IMR-90 (cell line): Measurements from ENCODE around the gene PPP1R13L. TPM values are rescaled to one million over a fixed set of nuclear protein-coding genes. Genes with fewer than 3 reads are reported as not detected.

ENCODE experiments used
- ATAC-seq: fragments of 200-7000 bp; cut with Tn5 transposase; 2 replicates; pipeline ENCODE4 v1.9.1; 2020; ENCODE audit warnings: low read depth, mild to moderate bottlenecking, moderate library complexity
- BruUV-seq: library from RNA; stranded (reverse); fragments of 400-500 nt; replicated peaks from 2 replicates; lab custom pipeline; 2021; lab: Mats Ljungman, UMichigan
- CTCF ChIA-PET: fragments of 300-600 bp; formaldehyde crosslinking; extraction: SDS; loops from one replicate; lab custom pipeline; 2021; ENCODE audit warnings: antibody characterized with exemption; lab: Yijun Ruan, JAX
- POLR2A ChIA-PET: fragments of 300-600 bp; sonication (Branson Sonifier 250); formaldehyde crosslinking; loops from one replicate; lab custom pipeline; 2022; ENCODE audit warnings: antibody characterized with exemption; ENCODE audit not compliant: unreplicated experiment; lab: Charles Lee
- DNase-seq: peaks from one replicate; pipeline ENCODE4 v3.0.0; 2013
- H2AFZ ChIP-seq: replicated peaks from 2 replicates; pipeline ENCODE3; 2013; ENCODE audit warnings: low read length, mild to moderate bottlenecking; ENCODE audit not compliant: poor library complexity
- H2AK5ac ChIP-seq: 2 replicates; pipeline ENCODE4 v1.6.1; 2013; ENCODE audit warnings: low read depth, low read length, inconsistent platforms
- H2AK9ac ChIP-seq: replicated peaks from 2 replicates; pipeline ENCODE3; 2013; ENCODE audit warnings: mild to moderate bottlenecking, low read depth, low read length, moderate library complexity; ENCODE audit not compliant: poor library complexity
- H2BK120ac ChIP-seq: 2 replicates; pipeline ENCODE4 v1.6.1; 2013; ENCODE audit warnings: low read depth, low read length, inconsistent platforms
- H2BK15ac ChIP-seq: 3 replicates; pipeline ENCODE4 v1.6.1; 2013; ENCODE audit warnings: low read depth, low read length, inconsistent platforms
- H2BK20ac ChIP-seq: 2 replicates; pipeline ENCODE4 v1.6.1; 2013; ENCODE audit warnings: low read depth, mild to moderate bottlenecking, inconsistent platforms, low read length, moderate library complexity
- H2BK5ac ChIP-seq: 2 replicates; pipeline ENCODE4 v1.6.1; 2013; ENCODE audit warnings: mild to moderate bottlenecking, low read depth, low read length, inconsistent platforms; ENCODE audit not compliant: poor library complexity, severe bottlenecking
- H3K14ac ChIP-seq: replicated peaks from 2 replicates; pipeline ENCODE4 v1.6.1; 2013; ENCODE audit warnings: low read depth, low read length, inconsistent platforms
- H3K18ac ChIP-seq: 2 replicates; pipeline ENCODE4 v1.6.1; 2013; ENCODE audit warnings: low read depth, low read length, control low read depth
- H3K23ac ChIP-seq: 2 replicates; pipeline ENCODE4 v1.6.1; 2013; ENCODE audit warnings: low read depth, low read length, inconsistent platforms
- H3K27ac ChIP-seq: 2 replicates; pipeline ENCODE4 v1.5.1; 2013; ENCODE audit warnings: mild to moderate bottlenecking, control low read depth, low read length; ENCODE audit not compliant: insufficient read depth
- H3K27me3 ChIP-seq: 2 replicates; pipeline ENCODE4 v1.6.1; 2013; ENCODE audit warnings: low read length; ENCODE audit not compliant: control insufficient read depth, insufficient read depth
- H3K36me3 ChIP-seq: 2 replicates; pipeline ENCODE4 v1.6.1; 2013; ENCODE audit warnings: low read length, mixed read lengths; ENCODE audit not compliant: control insufficient read depth, insufficient read depth
- H3K4ac ChIP-seq: 2 replicates; pipeline ENCODE4 v1.6.1; 2013; ENCODE audit warnings: low read depth, low read length, inconsistent platforms
- H3K4me1 ChIP-seq: 2 replicates; pipeline ENCODE4 v1.6.1; 2013; ENCODE audit warnings: low read length, mixed read lengths; ENCODE audit not compliant: control insufficient read depth, insufficient read depth
- H3K4me2 ChIP-seq: 2 replicates; pipeline ENCODE4 v1.6.1; 2013; ENCODE audit warnings: low read depth, mild to moderate bottlenecking, control low read depth, low read length, moderate library complexity
- H3K4me3 ChIP-seq: 2 replicates; pipeline ENCODE4 v1.5.1; 2013; ENCODE audit warnings: low read depth, mild to moderate bottlenecking, control low read depth, low read length, moderate library complexity; ENCODE audit not compliant: insufficient read depth
- H3K56ac ChIP-seq: 2 replicates; pipeline ENCODE4 v1.6.1; 2013; ENCODE audit warnings: low read length, inconsistent platforms; ENCODE audit not compliant: insufficient read depth; ENCODE audit errors: extremely low read depth
- H3K79me1 ChIP-seq, 2 experiments: 2 replicates each; pipeline ENCODE4 v1.6.1; 2013; ENCODE audit warnings: low read length in 2 of 2, inconsistent platforms in 1 of 2, low read depth in 1 of 2
- H3K9ac ChIP-seq: 2 replicates; pipeline ENCODE4 v1.6.1; 2013; ENCODE audit warnings: low read depth, low read length, control low read depth
- H3K9me1 ChIP-seq: 2 replicates; pipeline ENCODE4 v1.6.1; 2013; ENCODE audit warnings: low read length, inconsistent platforms; ENCODE audit not compliant: insufficient read depth
- H3K9me3 ChIP-seq: 2 replicates; pipeline ENCODE4 v1.6.1; 2013; ENCODE audit warnings: low read length; ENCODE audit not compliant: control insufficient read depth, insufficient read depth
- H4K20me1 ChIP-seq: 2 replicates; pipeline ENCODE4 v1.6.1; 2013; ENCODE audit warnings: low read length, inconsistent platforms; ENCODE audit not compliant: insufficient read depth
- H4K5ac ChIP-seq: 2 replicates; pipeline ENCODE4 v1.6.1; 2013; ENCODE audit warnings: mild to moderate bottlenecking, low read depth, low read length, control low read depth
- H4K8ac ChIP-seq, 2 experiments: 2 replicates each; pipeline ENCODE4 v1.6.1; 2013; ENCODE audit warnings: low read depth in 2 of 2, low read length in 2 of 2, control low read depth in 1 of 2, inconsistent platforms in 1 of 2
- H4K91ac ChIP-seq: 2 replicates; pipeline ENCODE4 v1.6.1; 2013; ENCODE audit warnings: low read depth, low read length, inconsistent platforms; ENCODE audit not compliant: insufficient read depth
- ELK1 ChIP-seq: fragments of 150-350 bp; IDR thresholded peaks from 2 replicates; pipeline ENCODE4 v1.6.1; 2016; ENCODE audit warnings: low read depth, mild to moderate bottlenecking, low read length, moderate library complexity, borderline replicate concordance
- FOS ChIP-seq: fragments of 150-350 bp; IDR thresholded peaks from 2 replicates; pipeline ENCODE4 v1.6.1; 2016; ENCODE audit warnings: low read depth, low read length
- MXI1 ChIP-seq: IDR thresholded peaks from 2 replicates; pipeline ENCODE4 v1.6.1; 2012; ENCODE audit warnings: low read depth, mild to moderate bottlenecking, low read length, moderate library complexity, borderline replicate concordance
- POLR2A ChIP-seq: IDR thresholded peaks from 2 replicates; pipeline ENCODE4 v1.6.1; 2012; ENCODE audit warnings: mild to moderate bottlenecking, low read depth, low read length
- RFX5 ChIP-seq: IDR thresholded peaks from 2 replicates; pipeline ENCODE4 v1.8.0; 2012; ENCODE audit warnings: low read depth, mild to moderate bottlenecking, low read length, moderate library complexity
- USF2 ChIP-seq: fragments of 150-350 bp; IDR thresholded peaks from 2 replicates; pipeline ENCODE4 v1.6.1; 2017; ENCODE audit warnings: mild to moderate bottlenecking, antibody characterized with exemption, low read length, low read depth
- WGBS, 2 experiments: methylation state at CpG; one replicate each; pipeline versions ENCODE4 v1.1.5 to v1.1.7; 2013; ENCODE audit warnings: missing lambda C conversion rate in 2 of 2; ENCODE audit not compliant: insufficient read length in 1 of 2; ENCODE audit errors: extremely low coverage in 2 of 2; 5-methylcytosine and 5-hydroxymethylcytosine counted together
- dilution Hi-C: fragments of 300-500 bp; cut with HindIII; formaldehyde crosslinking; loops from one replicate; pipeline ENCODE4 v1.14.3; 2018; ENCODE audit warnings: low sequenced_read_pairs; ENCODE audit not compliant: unreplicated experiment
- in situ Hi-C: fragments of 300-500 bp; cut with MboI; formaldehyde crosslinking; loops from 3 replicates; pipeline ENCODE4 v1.14.3; 2019; ENCODE audit warnings: low sequenced_read_pairs, inconsistent platforms, mixed read lengths
- intact Hi-C: fragments of 100-400 bp; cut with micrococcal nuclease; formaldehyde crosslinking; loops from 2 replicates; pipeline ENCODE4 v1.10.0; 2022
- polyA plus RNA-seq, 3 experiments: library from polyadenylated mRNA; depleted of rRNA; stranded (reverse); fragments of >200 nt; gene quantifications; 2 replicates each; pipeline ENCODE4 v1.2.3, GENCODE V29; 2012; ENCODE audit warnings: low replicate concordance in 1 of 3
- total RNA-seq: library from RNA; depleted of rRNA; stranded (reverse); fragments of >200 nt; gene quantifications from 2 replicates; pipeline ENCODE4 v1.2.3, GENCODE V29; 2012

The PPP1R13L gene
- total and polyA plus RNA-seq, 2 of the 4 experiments (the other 2 are of a cell fraction): 3.0 to 13.3 TPM

- ATAC-seq (no peak), DNase-seq (no peak)
- no peak overlapping the region for H3K23ac ChIP-seq
- H3K18ac ChIP-seq: no peak overlapping the region
- intact Hi-C loops (no loop called here), in situ Hi-C loops (no loop called here), dilution Hi-C loops (no loop called here)
- WGBS, 2 experiments: no CpG with 5 or more reads among the region's 10 CpGs
- H3K9ac ChIP-seq: no peak overlapping the region
- H3K9me3 ChIP-seq: no peaks in the 10 kb centered on the region
- H3K9me1 ChIP-seq: no peaks in the 10 kb centered on the region
- H3K27ac ChIP-seq: no peak overlapping the region
- no peak overlapping the region for H2AK5ac ChIP-seq
- H4K20me1 ChIP-seq: no peaks in the 10 kb centered on the region
- no peak overlapping the region for H3K4me3 ChIP-seq
- H4K5ac ChIP-seq: no peak overlapping the region
- no peaks in the 10 kb centered on the region for H3K27me3 ChIP-seq
- H3K79me1 ChIP-seq: no peaks in the 10 kb centered on the region
- no peaks in the 10 kb centered on the region for H3K4me1 ChIP-seq
- no peak overlapping the region for H4K91ac ChIP-seq
- BruUV-seq: no TSS peak
- no peak overlapping the region for H2BK15ac ChIP-seq
- no peak overlapping the region for H2AK9ac ChIP-seq
- H3K4ac ChIP-seq: no peak overlapping the region
- H2AFZ ChIP-seq: peak overlapping the region; percentile 5
- CTCF ChIA-PET: no interaction called here
- POLR2A ChIA-PET: no interaction called here
- no peak for TF ChIP-seq ELK1
- peak; percentile 45 for TF ChIP-seq USF2
- TF ChIP-seq POLR2A: no peak
- TF ChIP-seq RFX5: no peak
- TF ChIP-seq FOS: no peak
- TF ChIP-seq MXI1: no peak
- no peak overlapping the region for H3K14ac ChIP-seq
- H3K36me3 ChIP-seq: no peaks in the 10 kb centered on the region
- H3K4me2 ChIP-seq: no peak overlapping the region
- no peak overlapping the region for H3K56ac ChIP-seq
- H2BK20ac ChIP-seq: no peak overlapping the region
- H4K8ac ChIP-seq: no peak overlapping the region
- H2BK120ac ChIP-seq: no peak overlapping the region
- no peak overlapping the region for H2BK5ac ChIP-seq
These were observed 71.1 kb downstream of the PPP1R13L start for GRCh38 chr19:45333609-45334303.
